K562 (cell line): Measurements from ENCODE around the gene NADK. TPM values are rescaled to one million over a fixed set of nuclear protein-coding genes. Genes with fewer than 3 reads are reported as not detected.
"Not testable (repeated sequence)": the region's sequence is repeated elsewhere in the genome, so short reads cannot be mapped to it uniquely, and the experiment has no call there.

Source experiments
- ATF1 ChIP-seq, 2 experiments: fragments of 450-650 bp in 1 of 2; IDR thresholded peaks; 2 replicates each; pipeline ENCODE4 v1.6.1; 2016; ENCODE audit warnings: missing compliant biosample characterization in 1 of 2, missing genetic modification characterization in 1 of 2
- ATF7 ChIP-seq: fragments of 450-650 bp; IDR thresholded peaks from 2 replicates; pipeline ENCODE4 v1.7.1; 2014; ENCODE audit warnings: mild to moderate bottlenecking, moderate library complexity
- BCLAF1 ChIP-seq, 2 experiments: fragments of 450-650 bp in 1 of 2; IDR thresholded peaks; 2 replicates each; pipeline ENCODE4 v1.6.1; 2011 to 2017; ENCODE audit warnings: low read depth in 2 of 2, antibody characterized with exemption in 1 of 2, borderline replicate concordance in 1 of 2, low read length in 1 of 2, mild to moderate bottlenecking in 1 of 2, mixed read lengths in 1 of 2; ENCODE audit not compliant: control insufficient read depth in 1 of 2
- CCNT2 ChIP-seq: IDR thresholded peaks from 2 replicates; pipeline ENCODE4 v1.6.1; 2011; ENCODE audit warnings: borderline replicate concordance, low read depth, mild to moderate bottlenecking, moderate library complexity, mixed read lengths, low read length; ENCODE audit not compliant: insufficient read length; ENCODE audit errors: extremely low read depth
- EP400 ChIP-seq: fragments of 450-650 bp; IDR thresholded peaks from 2 replicates; pipeline ENCODE4 v1.6.1; 2017; ENCODE audit warnings: antibody characterized with exemption, mild to moderate bottlenecking, moderate library complexity
- FOXK2 ChIP-seq, 2 experiments: fragments of 450-650 bp; IDR thresholded peaks in 1 of 2; conservative IDR thresholded peaks in 1 of 2; 2 replicates each; pipeline ENCODE4 v1.6.1; 2016; ENCODE audit warnings: low read depth in 2 of 2, mild to moderate bottlenecking in 1 of 2
- FOXM1 ChIP-seq, 2 experiments: fragments of 450-650 bp in 1 of 2; sonication (generic) in 1 of 2; formaldehyde crosslinking in 1 of 2; IDR thresholded peaks; 2 replicates each; pipeline versions ENCODE4 v1.6.1 to v1.9.0; 2017 to 2022; ENCODE audit warnings: low read depth in 2 of 2, mild to moderate bottlenecking in 2 of 2, missing genetic modification reagents in 1 of 2, moderate library complexity in 1 of 2
- GABPB1 ChIP-seq: sonication (generic); formaldehyde crosslinking; IDR thresholded peaks from 2 replicates; pipeline ENCODE4 v1.8.0; 2022; ENCODE audit warnings: mild to moderate bottlenecking, missing genetic modification reagents
- HNRNPLL ChIP-seq: fragments of 200-400 bp; formaldehyde crosslinking; IDR thresholded peaks from 2 replicates; pipeline ENCODE4 v1.6.1; 2017; ENCODE audit warnings: low read length, low read depth, mild to moderate bottlenecking; ENCODE audit not compliant: poor library complexity, severe bottlenecking
- PCBP1 ChIP-seq: fragments of 200-400 bp; formaldehyde crosslinking; IDR thresholded peaks from 2 replicates; pipeline ENCODE4 v1.6.1; 2018; ENCODE audit warnings: mild to moderate bottlenecking, low read depth, low read length; ENCODE audit not compliant: poor library complexity, severe bottlenecking
- PHF8 ChIP-seq: fragments of 200-600 bp; sonication (generic); IDR thresholded peaks from 2 replicates; pipeline ENCODE4 v1.6.1; 2012; ENCODE audit warnings: mixed run types, mild to moderate bottlenecking, inconsistent platforms, low read length, moderate library complexity, borderline replicate concordance
- POLR2A ChIP-seq: fragments of 450-650 bp; conservative IDR thresholded peaks from 2 replicates; pipeline ENCODE4 v1.6.1; 2016
- RB1 ChIP-seq: fragments of 450-650 bp; IDR thresholded peaks from 2 replicates; pipeline ENCODE4 v1.6.1; 2017; ENCODE audit warnings: low read depth, mild to moderate bottlenecking
- RNF2 ChIP-seq: sonication (generic); IDR thresholded peaks from 2 replicates; pipeline ENCODE4 v1.6.1; 2016
- ZBTB11 ChIP-seq, 3 experiments: fragments of 200-800 bp in 1 of 3; fragments of 250-450 bp in 1 of 3; fragments of 450-650 bp in 1 of 3; sonication (Bioruptor Pico) in 1 of 3; sonication (Bioruptor generic) in 1 of 3; formaldehyde crosslinking in 1 of 3; IDR thresholded peaks; 2 replicates each; pipeline versions ENCODE4 v1.6.1 to v1.8.0; 2016 to 2022; ENCODE audit warnings: mild to moderate bottlenecking in 2 of 3, missing genetic modification characterization in 2 of 3, missing compliant biosample characterization in 1 of 3, moderate library complexity in 1 of 3
- ZBTB9 ChIP-seq: fragments of 450-650 bp; formaldehyde crosslinking; IDR thresholded peaks from 2 replicates; pipeline ENCODE4 v1.4.0; 2020; ENCODE audit warnings: mild to moderate bottlenecking, moderate library complexity
- ZNF384 ChIP-seq: IDR thresholded peaks from 2 replicates; pipeline ENCODE4 v1.6.1; 2012; ENCODE audit warnings: low read depth, low read length, improper control_type of control experiment
- polyA plus RNA-seq, 8 experiments: library from polyadenylated mRNA; depleted of rRNA in 4 of 8; stranded (reverse) in 5 of 8; unstranded in 3 of 8; fragments of >200 nt; fragmentation: Nextera tagmentation in 2 of 8; fragmentation: Illumina TruSeq in 1 of 8; extraction: Ambion mirVana in 2 of 8; extraction: Trizol in 1 of 8; gene quantifications; 2 replicates each; pipeline versions ENCODE4 v1.2.1 to v1.2.3, GENCODE V29; 2011 to 2014; ENCODE audit warnings: inconsistent platforms in 1 of 8, missing spikeins in 1 of 8
- total RNA-seq, 7 experiments: library from RNA; depleted of rRNA in 6 of 7; stranded (reverse); fragments of >200 nt in 6 of 7; fragmentation: Illumina TruSeq in 2 of 7; extraction: Trizol in 2 of 7; gene quantifications; 2 replicates each; pipeline versions ENCODE4 v1.2.1 to v1.2.3, GENCODE V29; 2011 to 2021; ENCODE audit warnings: low replicate concordance in 1 of 7

Gene NADK
- total and polyA plus RNA-seq, 9 of the 15 experiments (the other 6 are each of a cell fraction or from before 2014, with no cell fraction given): 1.5 to 135 (median 75.1) TPM

GRCh38 chr1:1745651-1746565 is 32.4 kb downstream of the NADK start (continued):
- TF ChIP-seq BCLAF1 (IDR thresholded peaks at IDR 0.05; ENCODE audit: borderline replicate concordance in 1 of 2, control insufficient read depth in 1 of 2, low read depth in 2 of 2, low read length in 1 of 2) (peak in 1 of 2 experiments; percentile 93; a peak in 2 of 4 replicates), RB1 (peak; percentile 74), RNF2 (0 out of 2 replicates have a peak, but pooled peaks have one; percentile 29), GABPB1 (CRISPR knock-in tag) (peak; percentile 44; the same call in 1 of the 2 replicates), FOXM1 (IDR thresholded peaks at IDR 0.05; ENCODE audit: low read depth) (0 out of 2 replicates have a peak, but pooled peaks have one; percentile 44), FOXK2 (conservative IDR thresholded peaks at IDR 0.05 in 1 of 2, IDR thresholded peaks at IDR 0.05 in 1 of 2; ENCODE audit: low read depth in 2 of 2) (peak in 1 of 2 experiments; percentile 100; a peak in 2 of 4 replicates), PCBP1 (peak; percentile 91), ZBTB9 (CRISPR knock-in tag) (peak; percentile 88), POLR2A (0 out of 2 replicates have a peak, but pooled peaks have one; percentile 37), HNRNPLL (peak; percentile 77), ZNF384 (peak; percentile 84), ATF1 (tag; IDR thresholded peaks at IDR 0.05) (peak; percentile 55; the same call in 1 of the 2 replicates), ATF7 (peak; percentile 100), PHF8 (peak; percentile 18; the same call in 1 of the 2 replicates), ZBTB11 (CRISPR knock-in tag; IDR thresholded peaks at IDR 0.05) (peak in 1 of 3 experiments; percentile 33; a peak in 2 of 6 replicates), CCNT2 (peak; percentile 48), EP400 (peak; percentile 63)
- not testable (repeated sequence) for TF ChIP-seq FOXM1 (CRISPR knock-in tag; IDR thresholded peaks at IDR 0.05; ENCODE audit: low read depth); ATF1 (CRISPR knock-in tag; IDR thresholded peaks at IDR 0.05)
